H1 (cell line): Measurements from ENCODE around the gene GSTA1. TPM values are rescaled to one million over a fixed set of nuclear protein-coding genes. Genes with fewer than 3 reads are reported as not detected.

Source experiments
- CTCF ChIA-PET: fragments of 300-600 bp; sonication (Branson Sonifier 250); formaldehyde crosslinking; loops from one replicate; lab custom pipeline; 2021; ENCODE audit not compliant: partially characterized antibody; lab: Charles Lee
- POLR2A ChIA-PET: fragments of 300-600 bp; sonication (Branson Sonifier 250); formaldehyde crosslinking; loops from one replicate; lab custom pipeline; 2021; ENCODE audit warnings: inconsistent platforms; ENCODE audit not compliant: partially characterized antibody; lab: Charles Lee
- DNase-seq, 2 experiments: peaks; one replicate each; pipeline versions ENCODE4 v3.0.0 to v3.0.0-alpha.2; 2010 to 2022; ENCODE audit warnings: low spot score in 2 of 2, low read depth in 1 of 2, mixed read lengths in 1 of 2
- FAIRE-seq: peaks from 2 replicates; lab custom pipeline; 2011; peaks lifted over from hg19 to GRCh38; lab: Jason Lieb, UNC
- H2AFZ ChIP-seq: 2 replicates; pipeline ENCODE4 v1.8.1; 2012; ENCODE audit warnings: low read length, inconsistent platforms
- H2AK5ac ChIP-seq: 2 replicates; pipeline ENCODE4 v1.6.1; 2013; ENCODE audit warnings: low read depth, low read length
- H2BK120ac ChIP-seq: replicated peaks from 2 replicates; pipeline ENCODE3; 2013; ENCODE audit warnings: low read depth, low read length, inconsistent platforms
- H2BK12ac ChIP-seq: 2 replicates; pipeline ENCODE4 v1.6.1; 2013; ENCODE audit warnings: low read depth, low read length
- H2BK15ac ChIP-seq: 2 replicates; pipeline ENCODE4 v1.6.1; 2013; ENCODE audit warnings: low read length
- H2BK20ac ChIP-seq: 2 replicates; pipeline ENCODE4 v1.6.1; 2013; ENCODE audit warnings: low read length
- H2BK5ac ChIP-seq: 2 replicates; pipeline ENCODE4 v1.6.1; 2013; ENCODE audit warnings: low read depth, low read length
- H3K14ac ChIP-seq: 2 replicates; pipeline ENCODE4 v1.6.1; 2013; ENCODE audit warnings: inconsistent platforms; ENCODE audit not compliant: insufficient read length
- H3K18ac ChIP-seq: 2 replicates; pipeline ENCODE4 v1.6.1; 2013; ENCODE audit warnings: low read length; ENCODE audit errors: extremely low read depth
- H3K23ac ChIP-seq: 2 replicates; pipeline ENCODE4 v1.6.1; 2013; ENCODE audit warnings: inconsistent platforms; ENCODE audit not compliant: insufficient read length
- H3K23me2 ChIP-seq: 2 replicates; pipeline ENCODE4 v1.6.1; 2013; ENCODE audit warnings: low read depth, low read length
- H3K27ac ChIP-seq: 2 replicates; pipeline ENCODE4 v1.6.1; 2011; ENCODE audit warnings: low read depth, low read length, inconsistent platforms
- H3K27me3 ChIP-seq, 4 experiments: replicated peaks in 1 of 4; 1 replicate in 1 of 4; 2 replicates in 3 of 4; pipeline versions ENCODE4 v1.6.1 to v1.8.1; 2011 to 2013; ENCODE audit warnings: low read length in 3 of 4, mild to moderate bottlenecking in 3 of 4, inconsistent platforms in 2 of 4, mixed read lengths in 2 of 4, moderate library complexity in 1 of 4; ENCODE audit not compliant: control insufficient read depth in 3 of 4, insufficient read depth in 3 of 4; ENCODE audit errors: extremely low read depth in 1 of 4
- H3K36me3 ChIP-seq, 4 experiments: 2 replicates each; pipeline versions ENCODE4 v1.6.1 to v1.8.1; 2011 to 2013; ENCODE audit warnings: mild to moderate bottlenecking in 4 of 4, low read length in 3 of 4, moderate library complexity in 2 of 4, control low read depth in 1 of 4, inconsistent platforms in 1 of 4; ENCODE audit not compliant: insufficient read depth in 4 of 4, control insufficient read depth in 2 of 4
- H3K4ac ChIP-seq: replicated peaks from 2 replicates; pipeline ENCODE3; 2013; ENCODE audit warnings: low read length, low read depth, mixed read lengths, inconsistent platforms; ENCODE audit not compliant: insufficient read length
- H3K4me1 ChIP-seq, 4 experiments: replicated peaks in 1 of 4; 1 replicate in 1 of 4; 2 replicates in 3 of 4; pipeline versions ENCODE4 v1.6.1 to v1.8.1; 2011 to 2013; ENCODE audit warnings: low read length in 3 of 4, inconsistent platforms in 2 of 4, mixed read lengths in 1 of 4; ENCODE audit not compliant: insufficient read depth in 4 of 4, control insufficient read depth in 3 of 4
- H3K4me2 ChIP-seq, 2 experiments: 2 replicates each; pipeline versions ENCODE4 v1.6.1 to v1.8.1; 2011 to 2013; ENCODE audit warnings: low read depth in 2 of 2, low read length in 2 of 2, control low read depth in 1 of 2, inconsistent platforms in 1 of 2, mild to moderate bottlenecking in 1 of 2; ENCODE audit not compliant: insufficient read depth in 1 of 2
- H3K4me3 ChIP-seq, 4 experiments: fragments of 200-600, 300-600 bp in 1 of 4; sonication (generic), shearing (Covaris generic), sonication (Bioruptor Twin) in 1 of 4; 2 replicates each; pipeline versions ENCODE4 v1.5.1 to v1.8.1; 2011 to 2016; ENCODE audit warnings: low read length in 4 of 4, low read depth in 3 of 4, control low read depth in 2 of 4, inconsistent platforms in 2 of 4, mild to moderate bottlenecking in 2 of 4, mixed read lengths in 1 of 4, moderate library complexity in 1 of 4; ENCODE audit not compliant: insufficient read depth in 2 of 4; ENCODE audit errors: extremely low read depth in 1 of 4
- H3K56ac ChIP-seq: replicated peaks from 2 replicates; pipeline ENCODE3; 2013; ENCODE audit warnings: low read depth, mild to moderate bottlenecking, mixed read lengths, low read length, inconsistent platforms; ENCODE audit not compliant: insufficient read length
- H3K79me1 ChIP-seq: 2 replicates; pipeline ENCODE4 v1.6.1; 2013; ENCODE audit warnings: low read depth, low read length, control low read depth
- H3K79me2 ChIP-seq, 2 experiments: 2 replicates each; pipeline versions ENCODE4 v1.6.1 to v1.8.1; 2012 to 2013; ENCODE audit warnings: low read length in 2 of 2, mild to moderate bottlenecking in 2 of 2, inconsistent platforms in 1 of 2; ENCODE audit not compliant: insufficient read depth in 2 of 2, control insufficient read depth in 1 of 2
- H3K9ac ChIP-seq, 4 experiments: replicated peaks in 1 of 4; 1 replicate in 1 of 4; 2 replicates in 3 of 4; pipeline versions ENCODE4 v1.6.1 to v1.8.1; 2011 to 2013; ENCODE audit warnings: low read depth in 3 of 4, low read length in 3 of 4, control low read depth in 2 of 4, mild to moderate bottlenecking in 2 of 4, moderate library complexity in 2 of 4, inconsistent platforms in 1 of 4; ENCODE audit errors: extremely low read depth in 1 of 4
- H3K9me3 ChIP-seq, 2 experiments: 2 replicates each; pipeline versions ENCODE4 v1.6.1 to v1.8.1; 2012 to 2013; ENCODE audit warnings: mild to moderate bottlenecking in 2 of 2, moderate library complexity in 2 of 2, control low read depth in 1 of 2, inconsistent platforms in 1 of 2, low read depth in 1 of 2, low read length in 1 of 2, mixed read lengths in 1 of 2; ENCODE audit not compliant: insufficient read depth in 2 of 2
- H4K20me1 ChIP-seq, 2 experiments: replicated peaks in 1 of 2; 2 replicates each; pipeline versions ENCODE3 to v1.8.1; 2011 to 2013; ENCODE audit warnings: inconsistent platforms in 2 of 2, low read length in 2 of 2, mild to moderate bottlenecking in 1 of 2; ENCODE audit not compliant: insufficient read depth in 2 of 2, control insufficient read depth in 1 of 2
- H4K5ac ChIP-seq: 2 replicates; pipeline ENCODE4 v1.6.1; 2013; ENCODE audit warnings: low read length, low read depth, mixed read lengths, inconsistent platforms; ENCODE audit not compliant: insufficient read length
- H4K8ac ChIP-seq: 2 replicates; pipeline ENCODE4 v1.8.0; 2013; ENCODE audit warnings: mild to moderate bottlenecking, moderate library complexity, low read length, inconsistent platforms; ENCODE audit not compliant: insufficient read depth; ENCODE audit errors: extremely low read depth
- H4K91ac ChIP-seq: replicated peaks from 2 replicates; pipeline ENCODE3; 2013; ENCODE audit warnings: low read length, mixed read lengths, inconsistent platforms; ENCODE audit not compliant: insufficient read length
- CTBP2 ChIP-seq: IDR thresholded peaks from 2 replicates; pipeline ENCODE4 v1.7.0; 2011; ENCODE audit warnings: borderline replicate concordance, mild to moderate bottlenecking, moderate library complexity, mixed read lengths, low read length; ENCODE audit not compliant: insufficient read depth, insufficient read length
- FOSL1 ChIP-seq: IDR thresholded peaks from 2 replicates; pipeline ENCODE4 v1.6.1; 2011; ENCODE audit warnings: mild to moderate bottlenecking, low read depth, low read length, moderate library complexity; ENCODE audit not compliant: insufficient read depth
- HDAC2 ChIP-seq, 2 experiments: fragments of 300-600 bp in 1 of 2; sonication (generic) in 1 of 2; IDR thresholded peaks; 2 replicates each; pipeline ENCODE4 v1.6.1; 2011 to 2012; ENCODE audit warnings: low read depth in 2 of 2, low read length in 2 of 2, mild to moderate bottlenecking in 2 of 2, moderate library complexity in 2 of 2, borderline replicate concordance in 1 of 2, inconsistent platforms in 1 of 2
- PHF8 ChIP-seq: fragments of 200-600 bp; sonication (generic); conservative IDR thresholded peaks from 2 replicates; pipeline ENCODE4 v1.7.1; 2012; ENCODE audit warnings: low read depth, mild to moderate bottlenecking, inconsistent platforms, low read length, moderate library complexity
- POLR2AphosphoS5 ChIP-seq: IDR thresholded peaks from 2 replicates; pipeline ENCODE4 v1.6.1; 2011; ENCODE audit warnings: low read depth, low read length
- RAD21 ChIP-seq, 2 experiments: IDR thresholded peaks in 1 of 2; conservative IDR thresholded peaks in 1 of 2; 2 replicates each; pipeline ENCODE4 v1.6.1; 2011; ENCODE audit warnings: low read depth in 2 of 2, low read length in 2 of 2, improper control_type of control experiment in 1 of 2, inconsistent platforms in 1 of 2, mild to moderate bottlenecking in 1 of 2, moderate library complexity in 1 of 2
- RBBP5 ChIP-seq: IDR thresholded peaks from 2 replicates; pipeline ENCODE4 v1.7.1; 2012; ENCODE audit warnings: low read depth, mild to moderate bottlenecking, inconsistent platforms, low read length, moderate library complexity, borderline replicate concordance
- RFX5 ChIP-seq: IDR thresholded peaks from 2 replicates; pipeline ENCODE4 v1.6.1; 2011; ENCODE audit warnings: low read depth, low read length, improper control_type of control experiment, borderline replicate concordance
- SIN3A ChIP-seq, 2 experiments: IDR thresholded peaks in 1 of 2; conservative IDR thresholded peaks in 1 of 2; 2 replicates each; pipeline ENCODE4 v1.6.1; 2011 to 2012; ENCODE audit warnings: low read length in 2 of 2, improper control_type of control experiment in 1 of 2, low read depth in 1 of 2, mild to moderate bottlenecking in 1 of 2
- SP1 ChIP-seq: IDR thresholded peaks from 2 replicates; pipeline ENCODE4 v1.6.1; 2011; ENCODE audit warnings: low read depth, low read length
- SP4 ChIP-seq: IDR thresholded peaks from 2 replicates; pipeline ENCODE4 v1.6.1; 2012; ENCODE audit warnings: low read length, inconsistent platforms
- TBP ChIP-seq: IDR thresholded peaks from 2 replicates; pipeline ENCODE4 v1.6.1; 2011; ENCODE audit warnings: low read depth, low read length, improper control_type of control experiment
- WGBS, 2 experiments: shearing (Covaris generic) in 1 of 2; methylation state at CpG; one replicate each; pipeline versions ENCODE4 v1.1.6 to v1.1.7; 2013 to 2015; ENCODE audit warnings: low lambda C conversion rate in 2 of 2, mixed read lengths in 2 of 2, inconsistent platforms in 1 of 2, low coverage in 1 of 2, missing lambda C conversion rate in 1 of 2; ENCODE audit not compliant: insufficient replicate concordance in 2 of 2, insufficient coverage in 1 of 2, insufficient read length in 1 of 2; ENCODE audit errors: extremely low coverage in 1 of 2, missing lambda C conversion rate in 1 of 2; 5-methylcytosine and 5-hydroxymethylcytosine counted together
- polyA plus RNA-seq, 7 experiments: library from polyadenylated mRNA; depleted of rRNA in 3 of 7; stranded (reverse) in 5 of 7; unstranded in 2 of 7; fragments of >200 nt in 5 of 7; fragments of 200-250 nt in 2 of 7; gene quantifications; 1 replicate in 5 of 7; 2 replicates in 1 of 7; 4 replicates in 1 of 7; pipeline versions ENCODE4 v1.2.1 to v1.2.3, GENCODE V29; 2011 to 2013; ENCODE audit warnings: missing spikeins in 2 of 7, mixed read lengths in 2 of 7
- total RNA-seq: library from RNA; stranded (reverse); fragmentation: NEBNext Ultra II Directional; extraction: Animal tissue kit (Norgen Biotek cat#: 25700); gene quantifications from 2 replicates; pipeline ENCODE4 v1.2.1, GENCODE V29; 2021
- TF ChIP-seq, protein P1 (sequence below): IDR thresholded peaks from 2 replicates; pipeline ENCODE4 v1.6.1; 2012; ENCODE audit warnings: inconsistent platforms

GSTA1 gene
- total and polyA plus RNA-seq, 2 of the 8 experiments (the other 6 are each of a cell fraction or from before 2014, with no cell fraction given) = 0.08 TPM; not detected in 1

DNA sequence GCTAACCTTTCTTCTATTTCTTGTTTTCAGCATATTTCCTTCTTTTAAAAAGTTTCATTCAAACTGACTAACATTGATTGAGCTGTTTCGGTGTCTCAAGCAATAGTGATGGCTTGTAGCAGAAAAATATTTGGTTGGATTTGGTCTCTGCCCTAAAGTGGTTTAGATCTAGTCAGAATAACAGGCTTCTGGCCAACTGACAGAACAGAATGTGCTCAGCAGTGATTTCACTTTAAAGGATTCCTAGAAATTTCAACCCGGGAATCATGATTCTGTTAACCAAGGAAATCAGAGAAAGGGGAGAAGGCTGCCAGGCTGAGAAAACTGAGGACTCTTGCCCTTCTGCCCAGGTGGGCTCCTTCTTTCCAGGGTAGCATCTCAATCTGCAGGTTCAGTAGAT lies 16.6 kb upstream of the GSTA1 start:
- Histone ChIP-seq H3K27ac (no peak overlapping the region), H3K18ac (no peak overlapping the region), H3K36me3 (no peaks in the 10 kb centered on the region), H4K20me1 (no peaks in the 10 kb centered on the region), H2AK5ac (no peak overlapping the region), H3K9ac (no peak overlapping the region), H2BK5ac (no peak overlapping the region), H3K4me2 (no peak overlapping the region), H2AFZ (no peak overlapping the region), H4K8ac (no peak overlapping the region), H3K9me3 (peaks cover 0 to 7% of the 10 kb centered on the region in 2 experiments; a peak in 1 of 4 replicates), H2BK120ac (no peak overlapping the region), H3K79me2 (no peaks in the 10 kb centered on the region), H3K4me3 (no peak overlapping the region), H3K27me3 (no peaks in the 10 kb centered on the region), H2BK20ac (no peak overlapping the region), H4K91ac (no peak overlapping the region)
- 90% methylated on average over 2 of the region's 2 CpGs; no CpG with 5 or more reads in 1 of the 2 experiments for WGBS, 2 experiments
- CTCF ChIA-PET = interaction anchor here (0.8 kb wide), 1 partner anchor 30 kb away, joined by 3 read pairs; no protein-coding TSS in a partner anchor
- POLR2A ChIA-PET = no interaction called here
- TF ChIP-seq SIN3A (conservative IDR thresholded peaks at IDR 0.05 in 1 of 2, IDR thresholded peaks at IDR 0.05 in 1 of 2; ENCODE audit: low read depth in 1 of 2, low read length in 2 of 2) = no peak
- no peak for TF ChIP-seq PHF8
- TF ChIP-seq POLR2AphosphoS5 = no peak
- TF ChIP-seq, protein P1, sequence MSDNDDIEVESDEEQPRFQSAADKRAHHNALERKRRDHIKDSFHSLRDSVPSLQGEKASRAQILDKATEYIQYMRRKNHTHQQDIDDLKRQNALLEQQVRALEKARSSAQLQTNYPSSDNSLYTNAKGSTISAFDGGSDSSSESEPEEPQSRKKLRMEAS = no peak
- TF ChIP-seq SP4 = no peak
- no peak for TF ChIP-seq HDAC2 (IDR thresholded peaks at IDR 0.05; ENCODE audit: borderline replicate concordance in 1 of 2, low read depth in 2 of 2, low read length in 2 of 2)
- TF ChIP-seq RAD21 (IDR thresholded peaks at IDR 0.05 in 1 of 2, conservative IDR thresholded peaks at IDR 0.05 in 1 of 2; ENCODE audit: low read depth in 2 of 2, low read length in 2 of 2) = no peak
- no peak for TF ChIP-seq SP1
- TF ChIP-seq CTBP2 = no peak
- no peak for TF ChIP-seq TBP
- TF ChIP-seq RBBP5 = no peak
- TF ChIP-seq RFX5 = no peak
- TF ChIP-seq FOSL1 = no peak
- TF ChIP-seq, all 59 proteins: peak for 0
- Histone ChIP-seq H3K4me1 (no peaks in the 10 kb centered on the region), H3K23me2 (no peaks in the 10 kb centered on the region), H2BK12ac (no peak overlapping the region), H3K4ac (no peak overlapping the region), H3K23ac (no peak overlapping the region), H4K5ac (no peak overlapping the region), H3K79me1 (no peaks in the 10 kb centered on the region), H3K14ac (no peak overlapping the region), H3K56ac (no peak overlapping the region), H2BK15ac (no peak overlapping the region)
- DNase-seq = no peak
- FAIRE-seq = no peak
